SK-N-SH treated with all-trans-retinoic acid at 6 μM for 48 hours (cell line): Measurements from ENCODE around the gene KRT4.

Experiments
- ATAC-seq: fragments of 200-7000 bp; cut with Tn5 transposase; 3 replicates; pipeline ENCODE4 v1.9.1; 2020; ENCODE audit warnings: mild to moderate bottlenecking, moderate library complexity
- ARNTL ChIP-seq: fragments of 450-650 bp; formaldehyde crosslinking; IDR thresholded peaks from 2 replicates; pipeline ENCODE4 v1.5.0; 2020; ENCODE audit warnings: low read depth, mild to moderate bottlenecking, moderate library complexity, borderline replicate concordance
- CSDC2 ChIP-seq: fragments of 250-450 bp; sonication (Bioruptor Pico); IDR thresholded peaks from 2 replicates; pipeline ENCODE4 v1.5.0; 2020; ENCODE audit warnings: mild to moderate bottlenecking, moderate library complexity
- ESRRG ChIP-seq: fragments of 250-450 bp; sonication (Bioruptor Pico); IDR thresholded peaks from 2 replicates; pipeline ENCODE4 v1.6.1; 2021; ENCODE audit warnings: mild to moderate bottlenecking
- GLIS3 ChIP-seq: fragments of 250-450 bp; sonication (Bioruptor Pico); IDR thresholded peaks from 2 replicates; pipeline ENCODE4 v1.5.0; 2020; ENCODE audit warnings: mild to moderate bottlenecking, moderate library complexity
- ISL1 ChIP-seq: fragments of 250-450 bp; sonication (Bioruptor Pico); IDR thresholded peaks from 2 replicates; pipeline ENCODE4 v2.1.2; 2022; ENCODE audit warnings: mild to moderate bottlenecking, moderate library complexity
- OSR1 ChIP-seq: fragments of 250-450 bp; sonication (Bioruptor Pico); IDR thresholded peaks from 2 replicates; pipeline ENCODE4 v1.8.0; 2022; ENCODE audit warnings: moderate library complexity, mild to moderate bottlenecking, inconsistent platforms
- PPARA ChIP-seq: fragments of 250-450 bp; sonication (Bioruptor Pico); IDR thresholded peaks from 2 replicates; pipeline ENCODE4 v1.5.0; 2020; ENCODE audit warnings: mild to moderate bottlenecking, borderline replicate concordance
- RARB ChIP-seq: fragments of 250-450 bp; sonication (Bioruptor Pico); IDR thresholded peaks from 2 replicates; pipeline ENCODE4 v1.8.0; 2021; ENCODE audit warnings: mild to moderate bottlenecking, moderate library complexity
- SNAI2 ChIP-seq: fragments of 250-450 bp; sonication (Bioruptor Pico); IDR thresholded peaks from 2 replicates; pipeline ENCODE4 v1.5.0; 2020; ENCODE audit warnings: mild to moderate bottlenecking, moderate library complexity
- TCF4 ChIP-seq: fragments of 250-450 bp; sonication (Bioruptor Pico); IDR thresholded peaks from 2 replicates; pipeline ENCODE4 v1.8.0; 2021; ENCODE audit warnings: mild to moderate bottlenecking, moderate library complexity, borderline replicate concordance
- ZFP3 ChIP-seq: fragments of 250-450 bp; sonication (Bioruptor Pico); IDR thresholded peaks from 2 replicates; pipeline ENCODE4 v1.5.0; 2020; ENCODE audit warnings: mild to moderate bottlenecking, moderate library complexity
- ZFP30 ChIP-seq: fragments of 450-650 bp; formaldehyde crosslinking; IDR thresholded peaks from 2 replicates; pipeline ENCODE4 v1.5.0; 2022; ENCODE audit warnings: mild to moderate bottlenecking, moderate library complexity
- ZNF565 ChIP-seq: fragments of 450-650 bp; formaldehyde crosslinking; conservative IDR thresholded peaks from 2 replicates; pipeline ENCODE4 v1.5.0; 2020; ENCODE audit warnings: low read depth, mild to moderate bottlenecking, moderate library complexity
- ZNF70 ChIP-seq: fragments of 450-650 bp; formaldehyde crosslinking; IDR thresholded peaks from 2 replicates; pipeline ENCODE4 v1.5.0; 2020; ENCODE audit warnings: mild to moderate bottlenecking, moderate library complexity
- ZNF8 ChIP-seq: fragments of 450-650 bp; formaldehyde crosslinking; IDR thresholded peaks from 2 replicates; pipeline ENCODE4 v1.5.0; 2020; ENCODE audit warnings: mild to moderate bottlenecking, moderate library complexity
- TF ChIP-seq, protein P1 (sequence below): fragments of 250-450 bp; sonication (Bioruptor Pico); IDR thresholded peaks from 2 replicates; pipeline ENCODE4 v1.8.0; 2021; ENCODE audit warnings: low read depth, mild to moderate bottlenecking, moderate library complexity, borderline replicate concordance
- TF ChIP-seq, protein P2 (sequence below): fragments of 250-450 bp; sonication (Bioruptor Pico); IDR thresholded peaks from 2 replicates; pipeline ENCODE4 v1.5.0; 2020; ENCODE audit warnings: mild to moderate bottlenecking, moderate library complexity
- TF ChIP-seq, protein P3 (sequence below): fragments of 250-450 bp; sonication (Bioruptor Pico); IDR thresholded peaks from 2 replicates; pipeline ENCODE4 v1.5.1; 2020; ENCODE audit warnings: low read depth, mild to moderate bottlenecking, moderate library complexity
- TF ChIP-seq, protein P4 (sequence below): fragments of 250-450 bp; sonication (Bioruptor Pico); IDR thresholded peaks from 2 replicates; pipeline ENCODE4 v1.8.0; 2020; ENCODE audit warnings: mild to moderate bottlenecking, moderate library complexity, borderline replicate concordance
- TF ChIP-seq, protein P5 (sequence below): fragments of 250-450 bp; sonication (Bioruptor Pico); IDR thresholded peaks from 2 replicates; pipeline ENCODE4 v1.5.1; 2021; ENCODE audit warnings: mild to moderate bottlenecking, moderate library complexity

KRT4 gene

DNA sequence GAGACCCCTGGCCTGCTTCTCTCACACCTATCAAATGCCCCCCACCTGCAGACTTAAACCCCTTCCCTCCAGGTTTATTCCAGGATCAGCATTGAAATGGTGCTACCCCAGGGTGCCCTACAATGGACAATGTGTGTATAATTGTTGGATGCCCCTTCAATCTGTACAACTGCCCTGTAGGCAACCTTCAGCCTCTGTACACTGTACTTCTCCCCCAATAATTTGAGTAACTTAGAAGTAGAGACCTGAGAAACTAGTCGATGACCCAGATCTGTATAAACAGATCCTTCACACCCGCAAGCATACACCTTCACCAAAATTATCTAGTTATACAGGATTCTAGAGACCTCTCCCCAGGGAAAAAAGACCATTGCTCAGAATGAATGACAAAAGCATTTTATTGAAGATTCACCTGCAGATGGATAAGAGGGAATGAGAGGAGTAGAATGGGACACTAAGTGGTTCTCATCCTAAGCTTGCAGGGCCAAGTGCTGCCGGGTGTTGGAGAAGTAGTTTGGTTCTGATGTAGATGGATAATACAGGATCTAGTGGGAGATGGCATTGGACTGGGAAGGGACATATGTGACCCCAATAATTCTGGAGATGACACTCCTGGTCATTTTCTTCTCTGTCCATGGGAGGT is 7.6 kb downstream of the KRT4 start:
- TF ChIP-seq ZNF70 (no peak), ZFP30 (CRISPR knock-in tag) (no peak), ZFP3 (CRISPR knock-in tag) (no peak)
- TF ChIP-seq, protein P1, sequence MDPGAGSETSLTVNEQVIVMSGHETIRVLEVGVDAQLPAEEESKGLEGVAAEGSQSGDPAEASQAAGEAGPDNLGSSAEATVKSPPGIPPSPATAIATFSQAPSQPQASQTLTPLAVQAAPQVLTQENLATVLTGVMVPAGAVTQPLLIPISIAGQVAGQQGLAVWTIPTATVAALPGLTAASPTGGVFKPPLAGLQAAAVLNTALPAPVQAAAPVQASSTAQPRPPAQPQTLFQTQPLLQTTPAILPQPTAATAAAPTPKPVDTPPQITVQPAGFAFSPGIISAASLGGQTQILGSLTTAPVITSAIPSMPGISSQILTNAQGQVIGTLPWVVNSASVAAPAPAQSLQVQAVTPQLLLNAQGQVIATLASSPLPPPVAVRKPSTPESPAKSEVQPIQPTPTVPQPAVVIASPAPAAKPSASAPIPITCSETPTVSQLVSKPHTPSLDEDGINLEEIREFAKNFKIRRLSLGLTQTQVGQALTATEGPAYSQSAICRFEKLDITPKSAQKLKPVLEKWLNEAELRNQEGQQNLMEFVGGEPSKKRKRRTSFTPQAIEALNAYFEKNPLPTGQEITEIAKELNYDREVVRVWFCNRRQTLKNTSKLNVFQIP (CRISPR knock-in tag): no peak
- no peak for ATAC-seq

DNA sequence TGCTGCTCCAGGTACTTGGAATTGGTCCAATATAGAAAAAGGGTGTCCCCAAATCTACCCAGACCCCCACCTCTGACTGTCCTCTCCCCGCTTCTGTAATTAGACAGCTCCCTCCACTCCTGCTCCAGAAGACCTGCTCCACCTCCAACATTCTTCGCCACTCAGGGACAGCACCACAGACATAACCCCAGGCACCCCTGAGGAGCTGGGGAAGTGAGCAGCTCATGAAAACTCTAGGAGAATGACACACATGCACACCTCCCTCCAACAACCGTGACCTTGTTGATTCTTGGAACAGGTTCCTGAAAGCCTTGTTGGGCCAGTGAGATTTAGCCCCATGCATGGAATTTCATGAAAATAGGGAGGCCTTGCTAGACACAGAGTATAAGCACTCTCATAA is 8.2 kb downstream of the KRT4 start:
- TF ChIP-seq ZFP30 (CRISPR knock-in tag) (no peak), SNAI2 (CRISPR knock-in tag) (no peak), GLIS3 (CRISPR knock-in tag) (no peak), TCF4 (CRISPR knock-in tag) (no peak), ESRRG (CRISPR knock-in tag) (no peak), ISL1 (CRISPR knock-in tag) (no peak), ZNF70 (no peak)
- TF ChIP-seq, protein P1 (CRISPR knock-in tag): no peak
- TF ChIP-seq, protein P2, sequence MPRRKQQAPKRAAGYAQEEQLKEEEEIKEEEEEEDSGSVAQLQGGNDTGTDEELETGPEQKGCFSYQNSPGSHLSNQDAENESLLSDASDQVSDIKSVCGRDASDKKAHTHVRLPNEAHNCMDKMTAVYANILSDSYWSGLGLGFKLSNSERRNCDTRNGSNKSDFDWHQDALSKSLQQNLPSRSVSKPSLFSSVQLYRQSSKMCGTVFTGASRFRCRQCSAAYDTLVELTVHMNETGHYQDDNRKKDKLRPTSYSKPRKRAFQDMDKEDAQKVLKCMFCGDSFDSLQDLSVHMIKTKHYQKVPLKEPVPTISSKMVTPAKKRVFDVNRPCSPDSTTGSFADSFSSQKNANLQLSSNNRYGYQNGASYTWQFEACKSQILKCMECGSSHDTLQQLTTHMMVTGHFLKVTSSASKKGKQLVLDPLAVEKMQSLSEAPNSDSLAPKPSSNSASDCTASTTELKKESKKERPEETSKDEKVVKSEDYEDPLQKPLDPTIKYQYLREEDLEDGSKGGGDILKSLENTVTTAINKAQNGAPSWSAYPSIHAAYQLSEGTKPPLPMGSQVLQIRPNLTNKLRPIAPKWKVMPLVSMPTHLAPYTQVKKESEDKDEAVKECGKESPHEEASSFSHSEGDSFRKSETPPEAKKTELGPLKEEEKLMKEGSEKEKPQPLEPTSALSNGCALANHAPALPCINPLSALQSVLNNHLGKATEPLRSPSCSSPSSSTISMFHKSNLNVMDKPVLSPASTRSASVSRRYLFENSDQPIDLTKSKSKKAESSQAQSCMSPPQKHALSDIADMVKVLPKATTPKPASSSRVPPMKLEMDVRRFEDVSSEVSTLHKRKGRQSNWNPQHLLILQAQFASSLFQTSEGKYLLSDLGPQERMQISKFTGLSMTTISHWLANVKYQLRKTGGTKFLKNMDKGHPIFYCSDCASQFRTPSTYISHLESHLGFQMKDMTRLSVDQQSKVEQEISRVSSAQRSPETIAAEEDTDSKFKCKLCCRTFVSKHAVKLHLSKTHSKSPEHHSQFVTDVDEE (CRISPR knock-in tag): no peak
- TF ChIP-seq, protein P3, sequence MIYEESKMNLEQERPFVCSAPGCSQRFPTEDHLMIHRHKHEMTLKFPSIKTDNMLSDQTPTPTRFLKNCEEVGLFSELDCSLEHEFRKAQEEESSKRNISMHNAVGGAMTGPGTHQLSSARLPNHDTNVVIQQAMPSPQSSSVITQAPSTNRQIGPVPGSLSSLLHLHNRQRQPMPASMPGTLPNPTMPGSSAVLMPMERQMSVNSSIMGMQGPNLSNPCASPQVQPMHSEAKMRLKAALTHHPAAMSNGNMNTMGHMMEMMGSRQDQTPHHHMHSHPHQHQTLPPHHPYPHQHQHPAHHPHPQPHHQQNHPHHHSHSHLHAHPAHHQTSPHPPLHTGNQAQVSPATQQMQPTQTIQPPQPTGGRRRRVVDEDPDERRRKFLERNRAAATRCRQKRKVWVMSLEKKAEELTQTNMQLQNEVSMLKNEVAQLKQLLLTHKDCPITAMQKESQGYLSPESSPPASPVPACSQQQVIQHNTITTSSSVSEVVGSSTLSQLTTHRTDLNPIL (CRISPR knock-in tag): no peak
- no peak for ATAC-seq

DNA sequence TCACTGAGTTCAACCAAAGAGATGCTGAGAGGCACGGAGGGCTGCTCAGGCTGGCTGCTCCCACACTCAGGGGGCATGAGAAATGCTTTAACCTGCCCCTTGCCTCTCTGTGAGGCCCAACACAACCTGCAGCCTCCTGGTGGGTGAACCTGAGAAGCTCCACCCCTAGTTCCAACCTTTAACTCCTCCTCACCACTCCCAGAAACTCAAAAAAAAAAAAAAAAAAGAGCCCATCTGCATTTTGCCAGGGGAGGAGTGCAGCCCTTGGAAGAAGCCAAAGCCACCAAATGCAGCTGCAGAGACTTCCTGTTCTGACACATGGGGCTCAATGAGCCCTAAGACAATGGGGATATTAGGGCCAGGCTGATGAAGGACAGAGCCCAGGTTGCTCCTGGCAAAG is 8.9 kb downstream of the KRT4 start:
- ATAC-seq: no peak
- TF ChIP-seq GLIS3 (CRISPR knock-in tag) (no peak), OSR1 (CRISPR knock-in tag) (no peak), RARB (CRISPR knock-in tag) (no peak), ZNF8 (CRISPR knock-in tag) (no peak), PPARA (CRISPR knock-in tag) (no peak), ISL1 (CRISPR knock-in tag) (no peak), CSDC2 (CRISPR knock-in tag) (no peak), ZNF565 (CRISPR knock-in tag) (no peak), SNAI2 (CRISPR knock-in tag) (no peak), TCF4 (CRISPR knock-in tag) (no peak), ARNTL (CRISPR knock-in tag) (no peak), ZFP30 (CRISPR knock-in tag) (no peak)
- TF ChIP-seq, protein P4, sequence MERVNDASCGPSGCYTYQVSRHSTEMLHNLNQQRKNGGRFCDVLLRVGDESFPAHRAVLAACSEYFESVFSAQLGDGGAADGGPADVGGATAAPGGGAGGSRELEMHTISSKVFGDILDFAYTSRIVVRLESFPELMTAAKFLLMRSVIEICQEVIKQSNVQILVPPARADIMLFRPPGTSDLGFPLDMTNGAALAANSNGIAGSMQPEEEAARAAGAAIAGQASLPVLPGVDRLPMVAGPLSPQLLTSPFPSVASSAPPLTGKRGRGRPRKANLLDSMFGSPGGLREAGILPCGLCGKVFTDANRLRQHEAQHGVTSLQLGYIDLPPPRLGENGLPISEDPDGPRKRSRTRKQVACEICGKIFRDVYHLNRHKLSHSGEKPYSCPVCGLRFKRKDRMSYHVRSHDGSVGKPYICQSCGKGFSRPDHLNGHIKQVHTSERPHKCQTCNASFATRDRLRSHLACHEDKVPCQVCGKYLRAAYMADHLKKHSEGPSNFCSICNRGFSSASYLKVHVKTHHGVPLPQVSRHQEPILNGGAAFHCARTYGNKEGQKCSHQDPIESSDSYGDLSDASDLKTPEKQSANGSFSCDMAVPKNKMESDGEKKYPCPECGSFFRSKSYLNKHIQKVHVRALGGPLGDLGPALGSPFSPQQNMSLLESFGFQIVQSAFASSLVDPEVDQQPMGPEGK (CRISPR knock-in tag): no peak
- TF ChIP-seq, protein P5, sequence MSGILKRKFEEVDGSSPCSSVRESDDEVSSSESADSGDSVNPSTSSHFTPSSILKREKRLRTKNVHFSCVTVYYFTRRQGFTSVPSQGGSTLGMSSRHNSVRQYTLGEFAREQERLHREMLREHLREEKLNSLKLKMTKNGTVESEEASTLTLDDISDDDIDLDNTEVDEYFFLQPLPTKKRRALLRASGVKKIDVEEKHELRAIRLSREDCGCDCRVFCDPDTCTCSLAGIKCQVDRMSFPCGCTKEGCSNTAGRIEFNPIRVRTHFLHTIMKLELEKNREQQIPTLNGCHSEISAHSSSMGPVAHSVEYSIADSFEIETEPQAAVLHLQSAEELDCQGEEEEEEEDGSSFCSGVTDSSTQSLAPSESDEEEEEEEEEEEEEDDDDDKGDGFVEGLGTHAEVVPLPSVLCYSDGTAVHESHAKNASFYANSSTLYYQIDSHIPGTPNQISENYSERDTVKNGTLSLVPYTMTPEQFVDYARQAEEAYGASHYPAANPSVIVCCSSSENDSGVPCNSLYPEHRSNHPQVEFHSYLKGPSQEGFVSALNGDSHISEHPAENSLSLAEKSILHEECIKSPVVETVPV: no peak
- TF ChIP-seq, protein P2 (CRISPR knock-in tag): no peak
- TF ChIP-seq, protein P3 (CRISPR knock-in tag): no peak
